Measurements from ENCODE around the gene CCDC97.
"Not testable (repeated sequence)": the region's sequence is repeated elsewhere in the genome, so short reads cannot be mapped to it uniquely, and the experiment has no call there.

The CCDC97 gene

DNA sequence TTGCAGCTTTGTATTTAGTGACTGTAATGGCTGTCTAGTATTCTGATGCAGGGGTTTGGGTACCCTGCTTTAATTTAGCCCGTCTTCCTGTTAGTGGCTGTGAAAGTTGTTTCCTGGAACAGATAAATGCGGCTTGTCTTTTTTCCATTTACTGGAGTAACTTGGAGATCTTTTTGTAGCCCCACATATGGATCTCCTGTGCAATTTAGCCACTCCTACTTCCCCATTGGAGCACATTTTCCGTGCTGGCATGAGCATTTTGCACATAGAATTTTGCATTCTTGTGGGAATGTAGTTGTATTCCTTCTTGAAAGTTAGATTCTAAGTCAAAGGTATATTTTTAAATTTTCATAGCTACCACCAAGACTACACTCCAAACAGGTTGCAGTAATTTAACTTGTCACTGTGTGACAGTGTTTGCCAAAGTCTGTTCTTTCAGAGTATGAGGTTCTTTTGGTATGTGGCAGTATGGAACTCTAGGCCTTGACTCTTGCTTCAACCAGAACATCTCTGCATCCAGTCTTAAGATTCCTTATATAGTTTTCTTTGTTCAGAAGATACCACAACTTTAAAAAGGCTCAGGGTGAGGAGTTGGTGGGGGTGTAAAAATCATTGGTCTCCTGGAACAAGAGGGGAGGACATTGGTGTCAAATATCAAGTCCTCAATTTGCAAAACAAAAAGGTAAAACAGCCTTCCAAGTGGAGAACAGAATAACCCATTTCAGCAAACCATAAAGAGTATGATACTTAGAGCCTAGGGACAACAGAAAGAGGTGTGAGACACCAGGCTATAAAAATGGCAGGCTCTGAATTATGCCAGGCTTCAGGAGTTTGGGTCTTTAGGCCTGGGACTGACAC, 21.1 kb upstream of the CCDC97 start:
- DNase-seq: no peak

DNA sequence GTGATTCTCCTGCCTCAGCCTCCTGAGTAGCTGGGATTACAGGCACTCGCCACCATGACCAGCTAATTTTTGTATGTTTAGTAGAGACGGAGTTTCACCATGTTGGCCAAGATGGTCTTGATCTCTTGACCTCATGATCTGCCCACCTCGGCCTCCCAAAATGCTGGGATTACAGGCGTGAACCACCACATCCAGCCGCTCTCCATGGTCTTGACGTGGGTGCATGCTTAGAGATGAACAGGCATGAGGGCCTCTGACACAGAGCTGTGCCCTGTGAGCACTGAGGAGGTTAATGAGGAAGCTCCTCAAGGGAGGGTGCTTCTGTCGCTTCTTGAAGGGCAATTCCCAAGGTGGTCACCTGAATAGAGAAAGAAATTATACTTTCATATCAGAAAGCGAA, 20.2 kb upstream of the CCDC97 start:
- DNase-seq: not testable (repeated sequence)

More for the DNA sequence above, 21.1 kb upstream of the CCDC97 start:
- no peak for TF ChIP-seq POLR2A (IDR thresholded peaks at IDR 0.05; ENCODE audit: low read length)
- TF ChIP-seq GATA1 (IDR thresholded peaks at IDR 0.05; ENCODE audit: low read depth, low read length): no peak

DNA sequence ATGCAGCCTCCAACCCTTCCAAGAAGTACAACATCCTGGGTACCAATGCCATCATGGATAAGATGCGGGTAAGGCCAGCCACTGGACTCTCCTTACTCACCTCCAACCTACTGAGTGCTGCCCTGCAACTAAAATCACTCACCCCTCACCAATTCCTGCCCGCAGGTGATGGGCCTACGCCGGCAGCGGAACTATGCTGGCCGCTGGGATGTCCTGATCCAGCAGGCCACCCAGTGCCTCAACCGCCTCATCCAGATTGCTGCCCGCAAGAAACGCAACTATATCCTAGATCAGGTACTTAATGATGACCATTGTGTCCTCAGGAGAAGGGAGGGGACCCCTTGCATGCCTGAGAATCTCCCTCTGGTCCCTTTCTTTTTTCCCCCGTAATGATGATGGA, 15.6 kb upstream of the CCDC97 start:
- no peak for DNase-seq
- TF ChIP-seq GATA1 (IDR thresholded peaks at IDR 0.05; ENCODE audit: low read depth, low read length) (no peak), POLR2A (IDR thresholded peaks at IDR 0.05; ENCODE audit: low read length) (no peak)

DNA sequence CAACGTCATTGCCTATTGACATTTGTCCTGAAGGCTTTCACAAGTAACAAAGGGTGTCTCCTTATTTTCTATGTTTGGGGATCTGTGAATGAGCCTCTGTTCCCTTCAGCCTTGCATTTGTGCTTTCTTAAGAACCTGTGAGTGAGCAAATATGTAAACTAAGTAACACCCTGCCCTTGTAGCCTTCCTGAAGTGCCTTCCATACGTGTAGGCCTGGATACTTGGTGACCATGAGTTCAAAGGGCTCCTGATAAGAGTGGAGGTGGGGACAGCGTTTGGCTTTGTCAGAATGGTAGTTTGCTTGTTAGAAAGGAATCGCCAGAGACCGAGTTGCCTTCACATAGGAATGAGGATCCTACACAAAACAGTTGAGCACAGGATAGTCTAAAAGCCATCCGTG, 14.5 kb upstream of the CCDC97 start:
- no peak for DNase-seq

DNA sequence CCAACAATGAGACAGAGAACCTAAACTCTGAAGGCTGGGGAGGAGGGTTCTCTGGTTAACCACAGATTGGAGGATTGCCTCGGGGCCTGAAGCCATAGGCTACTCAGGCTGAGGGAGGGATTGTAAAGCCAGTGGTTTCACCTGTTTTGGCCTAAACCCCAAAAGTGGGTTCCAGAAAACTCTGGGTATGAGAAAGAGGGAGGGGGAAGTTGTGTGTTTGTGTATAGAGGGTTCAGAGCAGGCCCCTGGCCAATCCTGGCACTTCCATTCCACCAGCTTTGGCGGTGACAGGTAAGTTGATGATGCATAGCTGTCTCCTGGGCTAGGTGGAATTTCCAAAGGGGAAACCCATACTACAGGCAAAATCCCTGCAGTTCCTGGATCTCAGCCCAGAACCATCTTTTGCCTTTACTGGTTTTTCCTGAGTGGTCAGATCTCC, 13.5 kb upstream of the CCDC97 start:
- TF ChIP-seq POLR2A (IDR thresholded peaks at IDR 0.05; ENCODE audit: low read length) (no peak), GATA1 (IDR thresholded peaks at IDR 0.05; ENCODE audit: low read depth, low read length) (no peak)
- DNase-seq: no peak

More for the DNA sequence above, 14.5 kb upstream of the CCDC97 start:
- TF ChIP-seq POLR2A (IDR thresholded peaks at IDR 0.05; ENCODE audit: low read length) (no peak), GATA1 (IDR thresholded peaks at IDR 0.05; ENCODE audit: low read depth, low read length) (no peak)

DNA sequence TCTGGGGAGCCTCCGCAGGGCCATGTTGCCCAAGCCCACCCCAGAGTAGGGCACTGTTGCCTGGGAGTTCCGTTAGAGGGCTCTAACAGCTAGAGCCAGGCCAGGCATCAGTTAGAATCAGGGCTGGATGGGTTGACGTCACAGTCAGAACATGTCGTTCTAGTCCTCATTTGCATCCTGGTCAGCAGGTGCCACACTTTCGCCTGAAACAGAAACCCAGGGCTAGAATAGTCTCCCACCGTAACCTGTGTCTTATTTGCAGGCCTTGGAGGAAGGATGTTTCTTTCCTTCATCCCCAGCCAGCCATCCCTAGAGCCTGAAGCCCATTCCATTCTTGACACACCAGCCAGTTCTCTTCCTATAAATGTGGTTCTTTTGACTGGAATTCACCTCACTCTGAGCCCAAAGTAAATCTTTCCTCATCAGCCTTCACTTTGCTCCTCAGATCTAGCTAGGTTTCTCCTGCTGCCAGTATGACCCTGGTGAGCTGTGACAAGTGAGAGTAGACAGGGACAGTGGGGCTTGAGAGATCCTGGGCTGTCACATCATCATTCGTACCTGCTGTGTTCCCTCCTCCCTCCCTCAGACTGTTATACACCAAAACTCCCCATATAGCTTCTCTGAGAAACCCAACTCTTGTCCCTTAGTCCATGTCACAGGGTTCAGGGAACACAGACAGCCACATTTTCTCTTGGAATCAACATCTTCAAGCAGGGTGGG, 12.2 kb upstream of the CCDC97 start:
- TF ChIP-seq POLR2A (IDR thresholded peaks at IDR 0.05; ENCODE audit: low read length) (no peak), GATA1 (IDR thresholded peaks at IDR 0.05; ENCODE audit: low read depth, low read length) (no peak)

DNA sequence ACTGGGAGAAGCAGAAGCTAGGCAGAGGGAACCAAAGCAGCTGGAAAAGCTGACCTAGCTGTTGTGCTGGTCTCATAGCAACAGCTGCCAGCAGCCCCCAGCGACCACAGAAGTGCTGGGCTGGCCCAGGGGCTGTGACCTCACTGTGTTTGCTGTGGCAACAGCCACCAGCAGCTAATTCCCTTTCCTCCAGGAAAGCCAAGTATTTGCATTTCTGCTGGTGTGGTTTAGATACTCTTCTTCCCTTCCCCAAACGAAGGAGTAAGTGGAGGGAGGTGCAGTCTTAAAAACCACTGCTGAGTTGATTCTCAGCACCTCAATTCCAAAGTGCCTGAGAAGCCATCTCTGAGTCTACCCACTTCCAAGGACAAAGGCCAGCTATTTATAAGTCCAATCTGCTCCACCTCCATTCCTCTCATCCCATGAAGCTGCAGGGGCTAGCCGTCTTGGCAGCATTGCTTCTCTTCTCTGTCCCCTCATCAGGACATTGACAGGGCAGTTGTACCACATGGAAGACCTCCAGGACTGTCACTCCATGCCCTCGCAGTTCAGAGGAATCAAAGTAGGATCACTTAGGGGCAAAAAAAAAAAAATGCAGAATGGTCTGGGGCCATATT, 11.5 kb upstream of the CCDC97 start:
- DNase-seq: no peak
- no peak for TF ChIP-seq GATA1 (IDR thresholded peaks at IDR 0.05; ENCODE audit: low read depth, low read length)
- TF ChIP-seq POLR2A (IDR thresholded peaks at IDR 0.05; ENCODE audit: low read length): no peak

More for the DNA sequence above, 12.2 kb upstream of the CCDC97 start:
- no peak for DNase-seq

DNA sequence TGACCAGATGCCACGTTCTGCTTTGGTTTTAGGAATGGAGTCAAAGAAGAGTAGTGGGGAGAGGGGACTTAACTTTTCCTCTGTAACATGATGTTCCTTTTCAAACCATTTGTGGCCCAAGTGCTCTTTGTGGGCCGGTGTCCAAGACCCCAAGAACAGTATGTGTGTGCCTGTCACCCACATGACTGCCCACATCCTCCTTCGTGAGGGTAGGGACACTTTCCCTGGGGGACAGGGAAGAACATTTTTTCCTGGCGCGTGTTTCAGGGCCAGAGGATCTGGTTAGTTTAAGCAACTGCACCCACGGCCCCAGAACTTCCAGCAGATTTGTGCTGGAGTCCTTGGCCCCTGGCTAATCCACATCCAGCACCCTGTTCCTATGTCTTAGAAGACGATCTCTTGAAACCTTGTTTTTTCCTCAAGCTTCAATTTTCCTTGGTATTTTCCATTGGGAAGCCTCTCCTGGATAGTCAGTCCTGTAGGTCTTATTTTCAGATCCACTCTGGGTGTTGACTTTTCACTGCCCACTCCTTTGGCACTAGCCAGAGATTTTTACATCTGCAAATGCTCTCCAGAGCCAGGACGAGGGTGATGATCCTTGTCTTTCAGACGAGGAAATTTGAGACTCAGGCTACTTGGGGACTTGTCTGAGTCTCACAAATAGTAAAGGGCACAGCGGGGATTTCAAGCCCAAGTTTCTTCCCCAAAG, 10.8 kb upstream of the CCDC97 start:
- DNase-seq: no peak
- no peak for TF ChIP-seq POLR2A (IDR thresholded peaks at IDR 0.05; ENCODE audit: low read length)
- no peak for TF ChIP-seq GATA1 (IDR thresholded peaks at IDR 0.05; ENCODE audit: low read depth, low read length)

DNA sequence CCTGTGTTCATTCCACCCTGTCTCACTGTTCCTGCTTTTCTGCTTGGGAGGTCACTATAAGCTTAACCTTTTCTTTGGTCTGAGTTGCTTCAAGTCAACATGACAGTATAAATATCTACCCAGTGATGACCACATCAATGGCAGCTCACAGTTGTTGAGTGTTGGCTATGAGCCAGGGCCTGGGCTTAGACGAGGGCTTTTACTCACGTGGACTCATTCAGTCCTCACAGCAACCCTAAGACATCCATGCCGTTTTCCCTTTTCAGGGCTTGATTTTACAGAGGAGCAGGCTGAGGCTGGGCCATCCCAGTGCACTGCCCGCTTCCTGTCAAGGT, 10.2 kb upstream of the CCDC97 start:
- TF ChIP-seq POLR2A (IDR thresholded peaks at IDR 0.05; ENCODE audit: low read length): no peak
- TF ChIP-seq GATA1 (IDR thresholded peaks at IDR 0.05; ENCODE audit: low read depth, low read length): no peak
- peak; percentile 8 to 40 for DNase-seq

DNA sequence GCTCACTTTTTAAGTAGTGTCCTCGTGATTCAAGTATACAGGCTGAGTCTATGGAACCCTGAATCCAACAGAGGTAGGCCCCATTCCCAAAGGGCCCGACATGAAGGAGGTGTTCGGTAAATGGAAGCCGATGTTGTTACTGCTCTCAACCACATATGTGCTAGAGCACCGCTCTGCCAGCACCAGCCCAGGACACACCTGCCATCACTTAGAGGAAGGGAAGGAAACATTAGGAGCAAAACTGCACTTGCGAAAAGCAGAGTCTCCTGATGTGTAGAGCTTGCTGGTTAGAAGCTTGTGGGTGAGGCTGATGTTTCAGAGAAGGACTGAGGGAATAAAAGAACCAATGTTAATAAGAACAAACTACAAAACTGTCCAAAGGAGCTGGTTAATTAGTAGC, 9.4 kb upstream of the CCDC97 start:
- no peak for DNase-seq
- no peak for TF ChIP-seq POLR2A (IDR thresholded peaks at IDR 0.05; ENCODE audit: low read length)
- TF ChIP-seq GATA1 (IDR thresholded peaks at IDR 0.05; ENCODE audit: low read depth, low read length): no peak

DNA sequence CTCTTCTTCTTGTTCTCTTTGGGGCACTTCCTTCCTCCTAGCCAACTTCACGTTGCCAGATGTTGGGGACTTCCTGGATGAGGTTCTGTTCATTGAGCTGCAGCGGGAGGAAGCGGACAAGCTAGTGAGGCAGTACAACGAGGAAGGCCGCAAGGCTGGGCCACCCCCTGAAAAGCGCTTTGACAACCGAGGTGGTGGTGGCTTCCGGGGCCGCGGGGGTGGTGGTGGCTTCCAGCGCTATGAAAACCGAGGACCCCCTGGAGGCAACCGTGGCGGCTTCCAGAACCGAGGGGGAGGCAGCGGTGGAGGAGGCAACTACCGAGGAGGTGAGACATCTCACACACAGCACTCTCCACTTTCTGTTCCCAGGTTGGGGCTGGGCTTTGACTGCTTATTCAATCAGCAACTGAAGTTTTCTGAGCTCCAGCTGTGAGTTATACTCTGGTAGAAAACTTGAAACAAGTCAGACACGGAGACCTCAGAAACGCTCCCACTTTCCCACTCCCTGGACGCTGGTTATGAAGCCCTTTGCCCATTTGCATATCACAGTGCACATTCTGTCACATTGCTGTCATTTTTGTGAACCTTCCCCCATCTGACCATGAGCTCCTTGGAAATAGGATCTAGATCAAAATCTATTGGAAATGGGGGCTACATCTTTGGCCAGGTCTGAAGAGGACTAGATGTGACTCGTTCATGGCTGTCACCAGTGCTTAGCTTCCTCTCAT, 7.2 kb upstream of the CCDC97 start:
- TF ChIP-seq GATA1 (IDR thresholded peaks at IDR 0.05; ENCODE audit: low read depth, low read length): no peak
- TF ChIP-seq POLR2A (IDR thresholded peaks at IDR 0.05; ENCODE audit: low read length): no peak
- DNase-seq: no peak

DNA sequence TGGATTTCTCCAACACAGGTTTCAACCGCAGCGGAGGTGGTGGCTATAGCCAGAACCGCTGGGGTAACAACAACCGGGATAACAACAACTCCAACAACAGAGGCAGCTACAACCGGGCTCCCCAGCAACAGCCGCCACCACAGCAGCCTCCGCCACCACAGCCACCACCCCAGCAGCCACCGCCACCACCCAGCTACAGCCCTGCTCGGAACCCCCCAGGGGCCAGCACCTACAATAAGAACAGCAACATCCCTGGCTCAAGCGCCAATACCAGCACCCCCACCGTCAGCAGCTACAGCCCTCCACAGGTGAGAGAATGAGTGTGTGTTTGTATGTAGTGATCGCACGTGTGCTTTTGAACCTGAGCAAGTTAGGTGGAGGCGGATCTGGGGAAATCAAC, 6.0 kb upstream of the CCDC97 start:
- TF ChIP-seq GATA1 (IDR thresholded peaks at IDR 0.05; ENCODE audit: low read depth, low read length) (no peak), POLR2A (IDR thresholded peaks at IDR 0.05; ENCODE audit: low read length) (no peak)

DNA sequence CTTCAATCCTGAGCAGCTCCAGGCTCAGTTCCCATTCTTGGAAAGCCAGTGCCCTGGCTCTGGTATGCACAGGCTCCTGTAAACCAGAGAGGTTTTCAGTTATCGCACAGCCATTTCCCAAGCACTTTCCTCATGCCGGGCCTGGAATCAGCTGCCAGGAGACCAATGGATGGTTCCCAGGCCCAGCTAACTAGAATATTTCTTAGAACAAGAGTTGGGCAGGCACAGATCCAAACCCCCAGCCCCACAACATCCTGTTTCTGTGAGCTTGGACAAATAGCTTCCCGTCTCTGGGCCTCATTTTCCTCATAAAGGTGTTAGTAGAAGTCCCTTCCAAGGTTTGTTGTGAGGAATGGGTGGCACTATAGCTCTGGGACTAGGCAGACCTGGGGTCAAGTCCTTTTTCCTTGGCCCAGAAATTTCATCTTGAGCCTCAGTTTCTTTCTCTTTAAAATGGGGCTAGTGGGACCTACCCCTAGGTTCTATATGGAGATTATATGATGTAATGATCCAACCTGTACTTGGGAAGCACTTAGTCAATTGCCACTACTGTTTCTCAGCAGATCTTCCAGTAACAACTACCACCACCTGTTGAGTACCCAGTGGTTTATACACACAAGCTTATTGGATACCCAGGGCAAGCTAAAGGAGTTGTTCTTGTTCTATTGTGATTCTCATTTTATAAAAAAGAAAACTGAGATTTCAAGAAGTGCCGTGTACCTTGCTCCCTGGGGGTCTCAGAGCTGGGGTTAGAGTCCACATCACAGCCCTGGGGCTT, 5.1 kb upstream of the CCDC97 start:
- TF ChIP-seq POLR2A (IDR thresholded peaks at IDR 0.05; ENCODE audit: low read length) (no peak), GATA1 (IDR thresholded peaks at IDR 0.05; ENCODE audit: low read depth, low read length) (no peak)
- DNase-seq: no peak

More for the DNA sequence above, 6.0 kb upstream of the CCDC97 start:
- no peak for DNase-seq

Measured in erythroblast (primary cell).